ENCODE measurements around the gene MEF2C. TPM values are rescaled to one million over a fixed set of nuclear protein-coding genes. Genes with fewer than 3 reads are reported as not detected.
"Not testable (repeated sequence)": the region's sequence is repeated elsewhere in the genome, so short reads cannot be mapped to it uniquely, and the experiment has no call there.

Gene MEF2C
- polyA plus RNA-seq, 2 donors = 1.6 to 1.7 TPM

DNA sequence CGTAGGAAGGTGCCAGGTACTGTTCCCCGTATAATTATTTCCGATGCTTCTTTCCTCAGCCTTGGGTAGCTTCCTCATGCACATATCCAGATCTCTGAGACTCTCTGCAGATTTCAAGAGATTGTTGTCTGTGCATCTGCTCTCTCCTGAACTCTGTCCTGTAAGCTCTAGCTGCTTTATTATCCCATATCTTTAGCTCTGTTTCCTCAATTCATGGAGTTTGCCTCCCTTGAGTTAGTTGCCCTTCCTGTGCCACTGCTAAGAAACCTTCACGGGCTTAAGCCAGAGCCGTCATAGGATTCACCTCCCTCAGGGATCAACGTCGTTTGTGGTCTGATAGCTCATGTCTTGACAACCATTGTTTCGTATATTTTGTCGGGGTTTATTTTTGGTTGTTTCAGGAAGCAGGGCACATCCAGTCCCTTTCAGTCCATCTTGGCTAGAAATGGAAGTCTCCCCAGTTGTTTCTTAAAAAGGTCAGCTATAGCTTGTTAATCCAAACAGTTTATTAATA is 28.1 kb upstream of the MEF2C start:
- not testable (repeated sequence) for H3K4me1 ChIP-seq (ENCODE audit: control insufficient read depth in 2 of 2, insufficient read depth in 2 of 2, low read length in 1 of 2); H3K27me3 ChIP-seq (ENCODE audit: control insufficient read depth in 1 of 2, insufficient read depth in 2 of 2, low read length in 2 of 2); H3K9me3 ChIP-seq (ENCODE audit: control insufficient read depth in 2 of 2, insufficient read depth in 1 of 2, low read depth in 1 of 2, low read length in 1 of 2); H3K36me3 ChIP-seq (ENCODE audit: control insufficient read depth in 2 of 2, insufficient read depth in 2 of 2, low read length in 1 of 2); H3K4me3 ChIP-seq (ENCODE audit: low read depth in 1 of 2, low read length in 2 of 2); H3K27ac ChIP-seq (ENCODE audit: low read depth in 2 of 2, low read length in 1 of 2)
- WGBS, 2 donors = 83 to 88% methylated on average over 9 of the region's 9 CpGs

DNA sequence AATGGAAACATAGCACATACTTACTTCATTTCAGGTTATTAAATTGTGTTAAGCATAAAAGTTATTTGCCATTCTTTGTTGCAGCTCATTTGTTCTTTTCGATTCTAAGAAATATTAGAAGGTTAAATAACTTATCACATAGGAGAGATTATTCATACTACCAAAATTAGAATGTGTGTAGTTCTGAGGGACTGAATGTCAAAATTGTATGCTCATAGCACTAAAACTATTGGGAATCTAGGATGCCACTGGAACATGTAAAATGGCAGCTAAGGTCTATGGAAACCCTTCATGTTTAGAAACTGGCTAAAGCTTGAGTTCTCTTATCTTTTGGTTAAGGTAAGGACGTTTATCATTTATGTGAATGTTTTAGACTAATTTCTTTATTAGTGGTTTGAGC is 21.5 kb upstream of the MEF2C start:
- 73 to 78% methylated on average over 2 of the region's 2 CpGs for WGBS, 2 donors
- H3K36me3 ChIP-seq (ENCODE audit: control insufficient read depth in 2 of 2, insufficient read depth in 2 of 2, low read length in 1 of 2); H3K4me1 ChIP-seq (ENCODE audit: control insufficient read depth in 2 of 2, insufficient read depth in 2 of 2, low read length in 1 of 2); H3K27me3 ChIP-seq (ENCODE audit: control insufficient read depth in 1 of 2, insufficient read depth in 2 of 2, low read length in 2 of 2); H3K27ac ChIP-seq (ENCODE audit: low read depth in 2 of 2, low read length in 1 of 2); H3K4me3 ChIP-seq (ENCODE audit: low read depth in 1 of 2, low read length in 2 of 2); H3K9me3 ChIP-seq (ENCODE audit: control insufficient read depth in 2 of 2, insufficient read depth in 1 of 2, low read depth in 1 of 2, low read length in 1 of 2): not testable (repeated sequence)

DNA sequence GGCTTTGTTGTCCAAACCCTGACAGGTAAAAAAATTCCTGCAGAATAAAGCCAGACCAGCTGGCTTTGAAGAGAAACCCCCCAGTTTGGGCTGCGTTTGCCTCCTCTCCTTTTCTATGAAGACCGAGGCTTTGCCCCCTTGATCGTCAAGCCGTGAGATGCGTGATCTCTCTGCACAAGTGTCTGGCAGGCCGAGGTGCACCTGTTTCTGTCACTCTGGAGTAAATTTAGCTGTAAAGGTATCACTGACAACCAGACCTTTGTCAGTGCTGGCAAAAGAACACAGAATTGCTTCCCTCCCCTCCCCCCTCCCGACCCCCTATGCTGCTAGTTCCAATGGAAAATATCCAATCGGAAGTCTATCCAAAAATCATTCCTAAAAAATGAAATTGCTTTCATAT is 21.0 kb upstream of the MEF2C start:
- not testable (repeated sequence) for H3K27me3 ChIP-seq (ENCODE audit: control insufficient read depth in 1 of 2, insufficient read depth in 2 of 2, low read length in 2 of 2); H3K4me3 ChIP-seq (ENCODE audit: low read depth in 1 of 2, low read length in 2 of 2); H3K36me3 ChIP-seq (ENCODE audit: control insufficient read depth in 2 of 2, insufficient read depth in 2 of 2, low read length in 1 of 2); H3K9me3 ChIP-seq (ENCODE audit: control insufficient read depth in 2 of 2, insufficient read depth in 1 of 2, low read depth in 1 of 2, low read length in 1 of 2); H3K4me1 ChIP-seq (ENCODE audit: control insufficient read depth in 2 of 2, insufficient read depth in 2 of 2, low read length in 1 of 2); H3K27ac ChIP-seq (ENCODE audit: low read depth in 2 of 2, low read length in 1 of 2)
- WGBS, 2 donors = 46 to 80% methylated on average over 1 to 2 of the region's 8 CpGs

DNA sequence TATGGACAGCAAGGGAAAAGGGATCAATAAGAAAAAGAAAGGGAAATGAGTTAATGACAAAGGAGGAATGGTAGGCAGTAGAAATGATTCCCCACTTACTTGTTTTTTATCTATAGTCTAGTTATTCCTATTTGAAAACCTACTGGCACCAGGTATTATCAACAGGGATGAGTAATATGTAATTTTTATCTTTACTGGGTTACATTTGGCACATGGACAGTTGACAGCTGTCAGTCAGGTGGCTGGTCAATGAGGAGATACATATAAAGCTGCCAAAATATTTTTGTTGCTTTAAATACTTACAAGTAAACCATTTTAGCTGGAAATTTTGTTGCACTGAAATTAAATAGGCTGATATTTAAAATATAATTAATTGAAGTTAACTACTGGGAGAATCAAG is 18.1 kb upstream of the MEF2C start:
- H3K27me3 ChIP-seq (ENCODE audit: control insufficient read depth in 1 of 2, insufficient read depth in 2 of 2, low read length in 2 of 2); H3K27ac ChIP-seq (ENCODE audit: low read depth in 2 of 2, low read length in 1 of 2); H3K4me3 ChIP-seq (ENCODE audit: low read depth in 1 of 2, low read length in 2 of 2); H3K36me3 ChIP-seq (ENCODE audit: control insufficient read depth in 2 of 2, insufficient read depth in 2 of 2, low read length in 1 of 2); H3K9me3 ChIP-seq (ENCODE audit: control insufficient read depth in 2 of 2, insufficient read depth in 1 of 2, low read depth in 1 of 2, low read length in 1 of 2); H3K4me1 ChIP-seq (ENCODE audit: control insufficient read depth in 2 of 2, insufficient read depth in 2 of 2, low read length in 1 of 2): not testable (repeated sequence)

DNA sequence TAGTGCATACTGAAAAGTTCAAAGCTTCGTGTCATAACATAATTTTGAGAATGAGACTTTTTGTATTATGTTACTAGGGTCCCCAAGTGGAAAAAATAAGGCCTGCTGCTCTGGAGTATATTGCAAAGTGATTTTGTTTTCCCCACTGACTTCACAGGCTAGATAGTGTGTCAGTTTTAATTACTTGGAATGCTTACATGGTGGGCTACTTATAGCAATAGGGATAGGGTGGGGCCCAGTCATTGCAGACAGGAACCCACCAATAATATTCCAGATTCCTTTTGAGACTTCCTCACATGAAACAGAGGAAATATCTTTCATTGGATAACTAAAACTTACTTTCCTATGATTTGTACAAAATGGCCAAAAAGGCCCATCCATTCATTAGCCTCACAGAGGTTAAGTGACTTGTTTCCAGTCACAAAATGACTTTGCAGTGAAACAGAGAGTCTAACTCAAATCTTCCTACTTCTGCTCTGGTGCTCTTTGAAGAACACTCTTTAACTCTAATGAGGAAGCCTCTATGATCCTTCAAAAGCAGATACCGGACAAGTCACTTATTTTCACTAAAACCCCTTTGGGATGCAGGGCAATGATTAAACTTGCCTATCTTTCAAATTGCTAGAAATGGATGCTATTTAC is 16.2 kb upstream of the MEF2C start:
- Histone ChIP-seq H3K4me3 (ENCODE audit: low read depth in 1 of 2, low read length in 2 of 2) (no peak overlapping the region), H3K27ac (ENCODE audit: low read depth in 2 of 2, low read length in 1 of 2) (no peak overlapping the region), H3K27me3 (ENCODE audit: control insufficient read depth in 1 of 2, insufficient read depth in 2 of 2, low read length in 2 of 2) (no peaks in the 10 kb centered on the region), H3K4me1 (ENCODE audit: control insufficient read depth in 2 of 2, insufficient read depth in 2 of 2, low read length in 1 of 2) (no peaks in the 10 kb centered on the region), H3K9me3 (ENCODE audit: control insufficient read depth in 2 of 2, insufficient read depth in 1 of 2, low read depth in 1 of 2, low read length in 1 of 2) (no peaks in the 10 kb centered on the region), H3K36me3 (ENCODE audit: control insufficient read depth in 2 of 2, insufficient read depth in 2 of 2, low read length in 1 of 2) (no peaks in the 10 kb centered on the region)
- WGBS, 2 donors = 74 to 77% methylated on average over 2 of the region's 2 CpGs

DNA sequence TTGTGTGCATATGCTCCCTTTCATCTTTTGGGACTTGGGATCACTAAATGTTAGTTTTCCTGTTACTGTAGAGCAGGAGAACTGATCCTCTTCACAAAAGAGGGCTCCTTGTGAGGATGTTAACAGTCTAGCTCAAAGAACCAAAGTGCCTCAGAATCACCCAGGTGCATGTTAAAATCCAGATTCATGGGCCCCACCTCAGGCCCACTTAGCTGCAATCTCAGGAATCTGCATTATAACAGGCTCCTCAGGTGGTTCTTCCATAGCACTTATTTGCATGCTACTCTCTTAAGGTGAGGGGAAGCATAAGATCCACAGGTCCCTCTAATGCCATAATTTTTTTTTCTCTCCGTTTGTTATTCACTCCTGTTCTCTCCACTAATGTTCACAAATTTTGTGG is 14.8 kb upstream of the MEF2C start:
- H3K9me3 ChIP-seq (ENCODE audit: control insufficient read depth in 2 of 2, insufficient read depth in 1 of 2, low read depth in 1 of 2, low read length in 1 of 2) = no peaks in the 10 kb centered on the region
- H3K4me1 ChIP-seq (ENCODE audit: control insufficient read depth in 2 of 2, insufficient read depth in 2 of 2, low read length in 1 of 2) = no peaks in the 10 kb centered on the region
- no peak overlapping the region for H3K27ac ChIP-seq (ENCODE audit: low read depth in 2 of 2, low read length in 1 of 2)
- 80 to 96% methylated on average over 1 of the region's 1 CpG for WGBS, 2 donors
- H3K27me3 ChIP-seq (ENCODE audit: control insufficient read depth in 1 of 2, insufficient read depth in 2 of 2, low read length in 2 of 2) = no peaks in the 10 kb centered on the region
- H3K4me3 ChIP-seq (ENCODE audit: low read depth in 1 of 2, low read length in 2 of 2) = no peak overlapping the region
- no peaks in the 10 kb centered on the region for H3K36me3 ChIP-seq (ENCODE audit: control insufficient read depth in 2 of 2, insufficient read depth in 2 of 2, low read length in 1 of 2)

DNA sequence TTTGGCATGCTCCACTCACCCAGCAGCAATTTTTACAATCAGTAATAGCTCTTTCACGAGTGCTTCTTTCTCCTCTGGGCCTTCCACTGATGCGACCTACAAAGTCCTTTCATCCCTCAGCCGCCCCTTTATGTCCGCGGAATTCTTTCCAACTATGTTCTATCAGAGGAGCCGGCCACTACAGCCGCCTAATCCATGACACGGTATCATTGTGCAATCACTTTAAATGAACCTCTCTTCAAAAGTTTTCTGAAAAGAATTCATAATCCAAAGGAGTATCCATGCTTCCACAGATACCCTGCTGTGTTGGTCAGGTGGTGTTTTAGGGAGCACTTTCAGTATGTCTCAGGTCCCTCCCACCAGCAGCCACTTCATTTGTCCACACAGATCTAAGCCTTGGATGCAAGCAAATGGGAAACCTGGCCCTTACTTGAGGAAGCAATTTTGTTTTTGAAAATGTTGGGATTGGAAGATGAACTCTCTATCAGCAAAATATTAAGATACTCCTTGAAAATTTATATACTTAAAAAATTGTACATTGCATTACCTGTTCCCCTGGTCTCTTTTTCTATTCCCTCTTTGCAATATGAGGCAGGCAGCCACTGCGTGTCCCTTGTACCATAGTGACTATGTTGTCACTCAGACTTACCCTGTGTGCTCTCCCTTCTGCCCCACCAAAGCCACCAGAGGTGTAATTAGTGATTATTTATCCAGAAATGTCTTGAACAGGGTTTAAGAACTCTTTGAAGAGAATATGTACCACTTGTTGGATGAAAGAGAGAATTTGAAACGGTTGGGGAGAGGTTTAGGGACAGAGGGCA is 12.9 kb upstream of the MEF2C start:
- no peaks in the 10 kb centered on the region for H3K9me3 ChIP-seq (ENCODE audit: control insufficient read depth in 2 of 2, insufficient read depth in 1 of 2, low read depth in 1 of 2, low read length in 1 of 2)
- no peaks in the 10 kb centered on the region for H3K27me3 ChIP-seq (ENCODE audit: control insufficient read depth in 1 of 2, insufficient read depth in 2 of 2, low read length in 2 of 2)
- no peak overlapping the region for H3K27ac ChIP-seq (ENCODE audit: low read depth in 2 of 2, low read length in 1 of 2)
- H3K4me1 ChIP-seq (ENCODE audit: control insufficient read depth in 2 of 2, insufficient read depth in 2 of 2, low read length in 1 of 2) = no peaks in the 10 kb centered on the region
- 83 to 89% methylated on average over 10 of the region's 10 CpGs for WGBS, 2 donors
- no peak overlapping the region for H3K4me3 ChIP-seq (ENCODE audit: low read depth in 1 of 2, low read length in 2 of 2)
- H3K36me3 ChIP-seq (ENCODE audit: control insufficient read depth in 2 of 2, insufficient read depth in 2 of 2, low read length in 1 of 2) = no peaks in the 10 kb centered on the region

DNA sequence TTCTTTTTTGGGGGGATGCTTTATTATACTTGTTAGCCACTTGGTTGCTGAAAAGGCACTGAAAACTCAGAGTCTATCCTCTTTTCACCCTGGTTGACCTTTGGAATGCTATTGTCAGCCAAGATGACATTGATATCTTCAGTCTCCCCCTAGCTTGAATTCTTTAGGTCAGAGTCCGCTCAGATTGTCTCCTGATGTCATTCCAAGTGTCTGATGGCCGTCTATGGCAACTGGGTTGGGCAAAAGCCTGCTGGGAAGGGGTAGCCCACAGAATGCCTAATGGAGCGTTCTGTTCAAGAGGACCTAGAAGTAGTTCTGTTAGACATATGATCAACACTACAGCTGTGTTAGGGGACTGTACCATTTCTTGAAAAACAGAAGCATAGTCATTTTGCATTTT is 9.7 kb upstream of the MEF2C start:
- H3K27me3 ChIP-seq (ENCODE audit: control insufficient read depth in 1 of 2, insufficient read depth in 2 of 2, low read length in 2 of 2) = no peaks in the 10 kb centered on the region
- 79 to 81% methylated on average over 3 of the region's 3 CpGs for WGBS, 2 donors
- no peaks in the 10 kb centered on the region for H3K4me1 ChIP-seq (ENCODE audit: control insufficient read depth in 2 of 2, insufficient read depth in 2 of 2, low read length in 1 of 2)
- H3K9me3 ChIP-seq (ENCODE audit: control insufficient read depth in 2 of 2, insufficient read depth in 1 of 2, low read depth in 1 of 2, low read length in 1 of 2) = no peaks in the 10 kb centered on the region
- no peaks in the 10 kb centered on the region for H3K36me3 ChIP-seq (ENCODE audit: control insufficient read depth in 2 of 2, insufficient read depth in 2 of 2, low read length in 1 of 2)
- no peak overlapping the region for H3K27ac ChIP-seq (ENCODE audit: low read depth in 2 of 2, low read length in 1 of 2)
- H3K4me3 ChIP-seq (ENCODE audit: low read depth in 1 of 2, low read length in 2 of 2) = no peak overlapping the region

DNA sequence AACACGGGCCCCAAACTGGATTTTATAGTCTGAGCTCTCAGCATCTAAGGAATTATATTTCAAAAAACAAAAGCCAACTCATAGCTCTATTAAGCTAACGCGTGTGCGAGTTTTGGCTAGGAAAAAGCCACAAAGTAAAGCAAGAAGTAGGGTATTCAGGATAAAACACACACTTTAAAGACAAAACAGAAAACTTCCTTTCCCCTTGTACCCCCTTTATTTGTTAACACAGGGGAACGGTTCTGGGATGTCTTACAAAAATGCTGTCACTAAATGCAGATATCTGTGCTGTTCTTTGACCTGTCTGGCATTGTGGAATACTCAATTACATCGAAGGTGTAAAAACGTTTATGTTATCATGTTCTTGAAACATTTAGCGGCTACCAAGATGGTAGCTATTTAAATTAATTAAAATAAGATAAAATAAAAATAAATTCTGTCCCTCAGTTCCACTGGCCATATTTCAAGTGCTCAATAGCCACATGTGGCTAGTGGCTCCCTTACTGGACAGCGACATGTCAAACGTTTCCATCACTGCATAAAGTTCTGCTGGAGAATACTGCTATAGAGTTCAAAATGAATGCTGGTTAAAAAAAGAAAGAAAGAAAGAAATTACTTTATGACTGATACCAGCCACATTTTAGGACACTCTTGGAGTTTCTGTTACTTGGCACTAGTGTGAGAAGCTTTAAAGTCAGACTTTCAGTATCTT is 7.2 kb upstream of the MEF2C start:
- Histone ChIP-seq H3K4me3 (ENCODE audit: low read depth in 1 of 2, low read length in 2 of 2) (peak overlapping the region in 1 of 2 donors; percentile 49), H3K27me3 (ENCODE audit: control insufficient read depth in 1 of 2, insufficient read depth in 2 of 2, low read length in 2 of 2) (no peaks in the 10 kb centered on the region), H3K9me3 (ENCODE audit: control insufficient read depth in 2 of 2, insufficient read depth in 1 of 2, low read depth in 1 of 2, low read length in 1 of 2) (no peaks in the 10 kb centered on the region), H3K27ac (ENCODE audit: low read depth in 2 of 2, low read length in 1 of 2) (peak overlapping the region; percentile 79 to 82), H3K4me1 (ENCODE audit: control insufficient read depth in 2 of 2, insufficient read depth in 2 of 2, low read length in 1 of 2) (no peaks in the 10 kb centered on the region), H3K36me3 (ENCODE audit: control insufficient read depth in 2 of 2, insufficient read depth in 2 of 2, low read length in 1 of 2) (no peaks in the 10 kb centered on the region)
- 27 to 28% methylated on average over 10 of the region's 10 CpGs for WGBS, 2 donors
